Activated CD4-positive, CD25-positive, alpha-beta regulatory T cell treated with anti-CD3 and anti-CD28 coated beads, Interleukin-2, amount 50 U/mL, for 24 hours (primary cell): ENCODE data around the gene PRKCE.

Source experiments
- ATAC-seq, 2 donors: fragments of 150-1000 bp; cut with Tn5 transposase; one replicate each; pipeline ENCODE4 v1.10.0; 2021; ENCODE audit warnings: mild to moderate bottlenecking in 1 of 2, moderate library complexity in 1 of 2

The PRKCE gene

DNA sequence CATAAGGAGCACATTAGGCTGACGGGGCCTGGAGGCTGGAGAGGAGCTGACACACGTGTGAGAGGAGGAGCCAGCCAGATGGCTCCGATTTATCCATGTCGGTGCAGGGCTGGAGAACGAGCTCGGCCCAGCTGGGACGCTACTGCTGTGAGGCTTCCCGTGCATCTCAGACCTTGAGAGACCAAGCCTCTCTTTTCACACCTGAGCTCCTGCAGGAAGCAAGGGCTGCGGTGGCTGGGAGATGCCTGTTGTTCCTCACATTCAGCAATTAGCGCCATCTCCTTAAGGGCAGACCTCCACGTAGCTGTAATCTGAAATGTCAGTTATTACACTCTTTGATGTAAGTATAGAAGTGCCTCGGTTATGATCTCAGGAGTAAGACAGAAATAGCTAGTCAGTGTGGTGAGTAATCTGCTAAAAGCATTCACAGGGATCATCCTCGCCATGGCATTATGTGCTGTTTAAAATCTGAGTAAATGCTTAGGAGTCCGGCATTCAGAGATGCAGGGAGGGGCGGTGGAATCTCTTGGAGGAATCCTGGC is 107.9 kb downstream of the PRKCE start:
- ATAC-seq, result no peak

DNA sequence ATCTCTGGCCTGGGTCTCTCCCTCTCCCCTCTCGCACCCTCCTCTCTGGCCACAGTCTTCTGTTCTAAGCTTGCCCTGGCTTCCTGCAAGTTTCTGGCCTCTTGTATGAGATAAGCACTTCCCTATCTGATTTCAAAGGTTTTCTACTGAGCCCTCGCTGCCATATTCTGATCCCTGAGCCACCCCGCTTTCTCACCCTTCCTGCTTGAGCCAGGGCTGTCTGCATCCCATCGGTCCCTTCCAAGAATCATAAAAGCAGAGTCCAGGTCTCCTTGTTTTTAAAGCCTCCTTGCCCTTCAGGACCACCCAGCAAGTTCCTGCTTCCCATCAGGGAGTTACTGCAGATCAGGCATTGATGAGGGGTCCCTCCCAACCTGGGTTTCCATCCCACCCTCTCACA is 110.2 kb downstream of the PRKCE start:
- no peak for ATAC-seq

GRCh38 chr2:45763255-45763654 is 111.8 kb downstream of the PRKCE start:
- ATAC-seq, result no peak

DNA sequence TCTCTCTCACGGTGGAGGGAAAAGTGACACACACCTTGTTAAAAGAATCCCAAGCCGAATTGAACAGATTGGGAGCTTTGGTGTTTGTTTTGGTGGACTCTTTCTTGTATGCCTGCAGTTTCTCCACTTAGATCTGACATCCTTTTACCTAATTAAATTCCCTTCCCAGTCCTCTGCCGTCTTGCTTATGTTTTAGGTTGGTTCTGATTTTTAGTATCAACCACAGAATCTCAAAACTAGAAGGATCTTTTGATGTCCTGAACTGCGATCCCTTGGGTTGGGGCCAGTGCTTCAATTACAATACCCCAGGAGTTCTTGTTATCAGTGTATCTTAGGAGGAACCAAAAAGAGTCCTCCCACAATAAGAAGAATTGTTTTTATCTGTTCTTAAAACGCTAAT is 112.3 kb downstream of the PRKCE start:
- ATAC-seq, result no peak

DNA sequence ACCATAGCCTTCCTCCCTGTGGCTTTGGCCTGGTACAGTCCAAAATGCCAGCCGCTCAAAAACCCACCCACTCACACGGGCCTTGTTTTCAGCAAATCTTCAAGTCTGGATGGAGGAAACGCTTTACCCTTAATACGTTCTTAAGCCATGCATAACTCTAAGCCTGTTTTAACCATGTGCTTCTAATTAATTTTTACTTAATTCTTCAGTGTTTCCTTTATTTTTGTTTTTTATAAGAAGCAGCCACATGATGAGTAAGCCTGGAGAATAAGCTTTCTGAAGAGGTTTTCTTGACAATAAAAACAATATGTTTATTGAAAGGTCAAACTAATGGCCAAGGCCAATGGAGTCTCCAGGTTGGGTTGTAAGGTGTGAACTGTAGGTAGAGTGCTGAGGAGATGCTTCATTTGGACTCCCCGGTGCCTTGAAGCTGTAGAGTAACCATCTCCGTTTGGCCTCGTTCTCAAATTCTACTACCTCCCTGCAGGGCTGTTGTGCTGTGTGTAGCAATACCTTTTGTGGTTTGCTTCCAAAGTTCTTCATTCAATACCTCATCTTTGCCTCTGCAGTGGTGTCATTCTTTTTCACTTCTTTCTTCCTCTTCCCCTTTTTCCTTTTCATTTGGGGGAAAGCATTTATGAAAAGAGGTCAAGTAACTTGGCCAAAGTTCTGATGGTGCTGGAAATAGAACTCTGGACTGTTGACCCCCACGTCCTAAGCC is 113.7 kb downstream of the PRKCE start:
- no peak for ATAC-seq

GRCh38 chr2:45765728-45766254 is 114.3 kb downstream of the PRKCE start:
- ATAC-seq, result no peak

DNA sequence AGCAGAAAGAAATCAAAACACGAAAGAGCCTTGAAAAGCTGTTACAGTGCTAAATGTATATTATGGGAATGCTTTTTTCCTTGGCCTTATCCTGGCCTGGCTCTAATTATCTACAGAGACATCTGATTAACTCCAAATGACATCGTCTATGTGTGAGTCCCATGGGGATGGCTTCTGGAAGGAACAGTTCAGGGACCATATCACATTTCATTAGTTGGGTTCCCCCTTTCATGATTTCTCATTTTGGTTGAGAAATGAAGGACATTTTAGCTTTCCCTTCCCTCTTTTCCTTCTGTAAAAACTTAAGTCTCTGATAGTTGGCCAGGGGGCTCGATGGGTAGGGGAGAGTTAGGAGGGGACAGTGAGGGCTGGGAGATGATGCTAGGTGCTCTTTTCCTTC is 116.7 kb downstream of the PRKCE start:
- ATAC-seq, result no peak

DNA sequence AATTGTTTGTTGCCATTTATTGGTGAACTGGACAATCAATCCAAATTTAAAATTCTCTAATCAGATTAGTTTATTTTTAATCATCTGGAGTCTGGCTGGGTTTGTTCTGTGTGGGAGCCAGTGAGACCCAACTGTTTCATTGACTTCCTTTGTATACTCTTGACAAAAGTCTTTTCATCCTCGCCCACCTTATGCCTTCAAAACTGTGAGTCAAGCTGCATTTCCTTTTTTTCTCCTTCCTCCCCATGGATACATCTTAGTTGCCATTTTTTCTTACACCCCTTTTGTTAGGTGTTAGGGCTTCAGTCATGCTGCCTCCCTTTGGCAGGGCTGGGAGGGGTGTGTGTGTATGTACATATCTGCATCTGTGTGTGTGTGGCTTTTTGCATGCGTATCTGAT is 117.6 kb downstream of the PRKCE start:
- ATAC-seq, result no peak

DNA sequence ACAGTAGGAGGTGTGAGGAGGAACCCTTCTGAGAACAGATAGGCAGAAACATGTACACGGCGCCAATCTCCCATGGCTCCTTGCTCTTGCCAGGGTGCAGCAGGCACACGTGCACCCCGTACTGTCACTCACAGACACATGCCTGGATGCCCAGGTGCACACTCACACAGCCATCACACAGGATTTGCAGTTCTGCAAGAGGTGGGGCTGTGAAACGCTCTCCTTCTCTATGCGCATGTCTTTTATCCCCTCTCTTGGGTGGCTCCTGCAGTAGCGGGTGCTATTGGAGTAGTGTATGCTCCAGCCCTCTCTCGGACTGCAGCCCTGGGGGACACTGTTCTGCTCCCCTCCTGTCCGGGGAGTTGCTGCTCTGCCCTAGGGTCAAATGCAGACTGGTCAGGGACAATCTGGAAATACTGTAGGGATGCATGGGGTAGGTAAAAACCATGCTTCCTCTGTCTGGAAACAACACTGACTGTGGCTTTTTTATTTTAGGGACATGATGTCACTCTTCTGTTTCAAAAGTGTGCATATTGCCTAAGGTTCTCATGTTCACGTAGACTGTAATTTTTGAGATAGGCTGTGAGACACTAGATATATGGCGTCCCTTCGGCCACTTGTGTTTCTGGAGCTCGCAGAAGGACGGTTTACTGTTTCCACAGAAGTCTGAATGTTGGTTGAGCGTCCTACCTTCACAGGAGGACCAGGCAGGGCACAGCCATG is 118.5 kb downstream of the PRKCE start:
- no peak for ATAC-seq

DNA sequence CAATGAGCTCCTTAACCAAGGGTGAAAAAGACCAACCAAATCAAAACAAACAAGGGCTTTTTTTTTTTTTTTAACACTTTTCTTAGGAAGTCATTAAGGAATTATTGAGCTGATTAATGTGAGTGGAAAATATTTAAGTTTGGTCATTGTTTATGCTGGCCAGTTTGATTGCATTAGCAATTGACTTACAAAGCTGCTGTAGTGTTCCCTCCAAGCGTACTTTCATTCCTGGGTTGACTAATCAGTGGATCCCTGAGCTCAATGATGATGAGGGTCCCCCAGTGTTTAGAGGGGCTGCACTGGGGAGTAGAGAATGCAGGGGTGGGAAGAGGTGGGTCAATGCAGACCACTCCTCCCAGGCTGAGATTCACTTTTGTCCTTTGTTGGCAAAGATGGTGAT is 119.3 kb downstream of the PRKCE start:
- ATAC-seq, result no peak

DNA sequence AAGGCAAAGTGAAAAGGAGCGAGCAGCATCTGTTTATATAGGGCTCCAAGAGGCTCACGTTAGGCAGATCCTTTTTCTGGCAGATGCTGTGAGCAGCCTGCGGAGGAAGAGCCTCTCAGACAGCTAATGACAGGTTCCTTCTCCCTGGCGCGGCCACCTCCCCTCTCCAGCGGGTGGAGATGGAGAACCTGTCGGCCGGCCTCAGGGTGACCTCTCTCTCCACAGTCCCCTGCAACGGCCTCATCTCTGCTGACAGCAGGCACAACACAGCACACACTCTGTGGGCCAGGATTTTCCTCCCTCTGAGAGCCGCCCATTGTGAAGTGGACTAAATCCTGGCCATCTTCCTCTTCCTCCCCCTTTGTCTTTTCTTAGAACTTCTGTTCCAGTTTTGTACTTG is 119.8 kb downstream of the PRKCE start:
- ATAC-seq, result no peak

GRCh38 chr2:45772038-45772437 is 120.6 kb downstream of the PRKCE start:
- ATAC-seq, result no peak

DNA sequence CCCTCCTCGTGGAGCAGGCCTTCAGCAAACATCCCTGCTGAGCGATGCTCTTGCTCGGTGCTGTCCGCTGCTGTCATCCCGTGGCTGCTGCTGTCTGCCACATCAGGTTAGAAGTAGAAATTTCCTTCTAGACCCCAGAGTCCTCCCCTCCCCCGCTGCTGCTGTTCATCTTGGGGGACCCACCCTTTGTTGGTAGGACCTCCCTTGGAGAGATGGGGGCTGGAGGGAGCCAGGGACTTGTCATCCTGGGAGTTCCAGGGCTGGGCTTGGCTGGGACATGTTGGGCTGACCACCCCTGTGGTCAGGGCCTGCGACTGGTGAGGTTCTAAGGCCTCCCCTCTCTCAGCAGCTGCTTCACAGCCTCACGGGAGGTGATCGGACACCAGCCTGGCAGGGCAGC is 122.4 kb downstream of the PRKCE start:
- ATAC-seq, result no peak

- ATAC-seq, result no peak
Observed at GRCh38 chr2:45774688-45775244, 123.3 kb downstream of the PRKCE start.

DNA sequence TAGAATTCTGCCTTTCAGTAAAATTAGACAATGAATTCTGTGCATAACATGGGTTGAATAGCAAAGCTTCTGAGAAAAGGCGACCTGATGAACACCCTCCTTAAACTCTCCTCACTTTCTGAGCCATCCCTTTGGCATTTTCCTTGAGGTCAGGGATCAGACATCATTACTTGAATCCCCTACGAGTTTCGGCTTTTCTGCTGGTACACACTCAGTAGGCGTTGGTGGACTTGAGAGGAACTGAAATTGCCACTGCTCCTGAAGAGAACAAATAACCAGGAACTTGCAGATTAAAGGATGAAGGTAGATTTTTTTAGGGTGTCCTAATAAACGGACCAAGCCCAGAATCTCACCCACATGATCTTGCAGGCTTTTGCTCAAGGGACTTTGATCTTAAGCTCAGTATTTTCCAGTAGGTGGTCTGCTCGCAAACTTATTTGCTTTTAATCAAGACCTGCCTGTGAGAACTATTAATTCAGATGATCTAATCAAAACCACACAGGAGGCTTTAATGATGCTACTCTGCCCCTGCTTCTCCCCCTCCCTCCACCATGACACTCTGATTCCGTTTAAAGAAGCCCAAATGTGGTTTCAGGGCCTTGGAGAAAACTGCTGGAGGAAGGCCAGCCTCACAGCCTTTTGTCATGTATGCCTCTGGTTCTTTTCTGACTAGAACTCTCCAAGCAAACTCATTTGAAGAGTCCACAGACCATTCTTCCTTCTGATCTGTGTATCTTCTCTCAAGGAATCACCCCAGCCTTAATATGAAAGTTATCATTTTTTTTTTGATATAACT is 124.9 kb downstream of the PRKCE start:
- no peak for ATAC-seq

DNA sequence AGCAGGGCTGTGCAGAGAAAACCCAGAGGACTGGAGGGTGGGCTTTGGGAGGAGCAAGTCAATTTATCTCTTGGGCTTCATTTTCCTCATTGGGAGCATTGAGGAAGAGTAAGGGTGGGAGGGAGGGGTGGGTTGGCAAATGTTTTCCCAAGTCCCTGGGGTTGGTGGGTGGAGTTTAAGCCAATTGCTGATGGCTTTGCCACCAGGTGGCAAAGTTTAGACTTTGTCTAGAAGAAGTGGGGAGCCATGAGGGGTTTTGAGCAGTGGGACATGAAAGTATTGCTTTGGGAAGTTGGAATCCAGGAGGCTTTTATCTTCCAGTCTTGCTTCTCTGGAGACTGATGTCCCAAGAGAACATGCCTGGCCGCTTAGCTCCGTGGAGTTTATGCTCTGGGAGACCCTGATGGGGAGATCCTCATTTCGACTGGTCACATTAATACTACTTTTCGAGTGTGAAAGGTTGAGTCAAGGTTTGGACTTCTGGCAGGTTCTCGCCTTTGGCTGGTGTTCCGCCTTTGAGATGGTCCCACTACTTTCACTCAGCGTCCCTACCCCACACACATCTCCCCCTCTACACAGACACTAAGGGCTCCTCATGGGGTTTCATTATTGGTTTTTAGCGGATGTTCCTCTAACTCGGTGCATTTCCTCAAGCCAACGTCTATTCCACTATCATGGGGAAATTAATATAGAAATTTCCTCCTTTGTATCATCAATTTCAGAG is 126.7 kb downstream of the PRKCE start:
- peak in 1 of 2 donors; percentile 22 for ATAC-seq

DNA sequence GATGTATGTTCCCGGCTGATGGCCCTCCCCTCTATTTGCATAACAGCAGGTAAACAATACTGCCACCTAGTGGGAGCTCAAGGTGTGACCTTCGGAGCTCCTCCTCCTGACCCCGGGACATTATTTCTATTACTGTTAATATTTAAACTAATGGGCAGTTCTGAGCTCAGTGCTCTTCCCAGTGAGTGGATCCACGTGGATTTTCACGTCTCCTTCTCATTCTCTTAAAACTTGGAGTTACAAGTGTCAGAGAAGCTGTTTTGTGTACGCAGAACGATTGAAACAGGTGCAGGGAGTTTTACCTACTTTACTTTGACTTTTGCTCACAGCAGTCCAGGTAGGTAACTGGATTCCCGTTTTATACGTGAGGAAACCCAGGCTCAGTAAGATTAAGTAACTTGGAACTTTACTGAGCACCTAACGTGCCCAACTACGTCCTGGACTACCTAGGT is 127.3 kb downstream of the PRKCE start:
- ATAC-seq, result peak; percentile 61 to 77

DNA sequence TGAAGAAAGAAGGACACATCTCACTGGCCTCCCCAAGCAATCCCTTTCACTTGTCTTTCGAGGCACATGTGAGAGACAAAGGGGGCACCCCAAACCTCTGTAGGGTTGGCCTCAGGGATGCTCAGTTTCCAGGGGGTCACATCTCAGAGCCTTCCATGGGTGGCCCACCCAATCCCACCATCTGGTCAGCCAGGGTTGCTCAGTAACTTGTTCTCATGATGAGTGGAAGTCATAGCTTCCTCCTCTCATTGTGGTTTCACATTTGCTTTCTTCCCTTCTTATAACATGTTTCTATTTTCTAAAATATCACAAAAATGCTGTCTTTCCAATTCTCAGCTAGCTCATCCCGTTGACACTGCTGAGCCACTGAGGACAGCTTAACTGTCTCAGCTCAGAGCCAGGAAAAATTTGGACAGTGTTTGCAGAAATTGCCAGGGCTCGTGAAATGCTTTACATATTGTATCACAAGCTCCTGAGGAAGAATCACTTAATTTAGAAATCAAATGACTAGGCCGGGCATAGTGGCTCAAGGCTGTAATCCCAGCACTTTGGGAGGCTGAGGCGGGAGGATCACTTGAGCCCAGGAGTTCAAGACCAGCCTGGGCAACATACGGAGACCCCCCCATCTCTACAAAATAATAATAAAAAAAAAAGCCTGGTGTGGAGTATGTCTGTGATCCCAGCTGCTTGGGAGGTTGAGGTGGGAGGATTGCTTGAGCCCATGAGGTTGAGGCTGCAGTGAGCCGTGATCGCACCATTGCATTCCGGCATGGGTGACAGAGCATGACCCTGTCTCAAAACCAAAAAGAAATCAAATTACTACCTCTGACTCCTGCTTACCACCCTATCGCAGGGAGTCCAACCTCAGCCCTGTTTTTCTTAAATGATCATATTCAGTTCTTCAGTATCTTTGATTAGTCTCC is 129.3 kb downstream of the PRKCE start:
- ATAC-seq, result no peak

DNA sequence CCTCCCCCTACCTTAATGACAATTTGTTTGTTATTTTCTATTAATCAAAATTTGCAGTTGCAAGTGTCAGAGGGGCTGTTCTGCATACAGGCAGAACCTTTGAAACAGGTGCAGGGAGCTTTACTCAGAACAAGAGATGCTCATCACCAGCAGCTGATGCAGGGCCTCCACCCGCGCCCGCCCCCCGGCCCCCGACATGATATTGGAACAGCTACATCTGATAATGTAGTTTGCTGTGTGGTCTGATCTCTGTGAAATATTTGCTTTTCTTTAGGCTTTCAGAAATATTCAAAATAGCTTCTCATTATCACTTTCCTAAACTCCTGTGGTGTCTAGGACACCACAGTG is 130.0 kb downstream of the PRKCE start:
- no peak for ATAC-seq

- ATAC-seq, result no peak
Observed at GRCh38 chr2:45782436-45782835, 131.0 kb downstream of the PRKCE start.

DNA sequence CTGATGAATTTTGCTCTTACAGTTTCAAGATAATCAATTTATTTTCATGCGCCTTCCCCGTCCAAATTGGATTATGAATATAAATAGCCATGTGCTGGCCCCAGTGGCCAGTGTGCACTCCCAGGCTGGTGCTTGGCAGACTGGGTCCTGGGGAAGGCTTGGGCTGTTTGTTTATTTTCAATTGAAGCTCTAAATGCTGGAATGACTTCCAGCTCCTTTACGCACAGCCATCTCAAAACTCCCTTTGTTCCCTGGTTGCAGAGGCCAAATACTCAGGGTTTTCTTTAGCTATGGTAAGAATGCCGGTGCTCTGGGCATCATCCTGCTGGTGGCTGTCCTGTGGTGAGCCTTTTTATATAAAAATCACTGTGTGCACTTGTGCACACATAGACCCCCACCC is 131.5 kb downstream of the PRKCE start:
- ATAC-seq, result no peak
